HepG2 (cell line): ENCODE results near the gene C9orf78. TPM values are rescaled to one million over a fixed set of nuclear protein-coding genes. Genes with fewer than 3 reads are reported as not detected.

ENCODE experiments used
- ASH2L ChIP-seq: fragments of 300-600, 200-600 bp; sonication (generic); IDR thresholded peaks from 2 replicates; pipeline ENCODE4 v1.7.0; 2017; ENCODE audit warnings: low read depth, mild to moderate bottlenecking, moderate library complexity, mixed read lengths, low read length; ENCODE audit not compliant: insufficient read length
- BCL3 ChIP-seq: sonication (generic); formaldehyde crosslinking; IDR thresholded peaks from 2 replicates; pipeline ENCODE4 v1.5.1; 2020; ENCODE audit warnings: mild to moderate bottlenecking, missing genetic modification reagents, moderate library complexity
- BHLHE40 ChIP-seq: IDR thresholded peaks from 2 replicates; pipeline ENCODE4 v1.6.1; 2011; ENCODE audit warnings: low read length, improper control_type of control experiment
- CSRNP2 ChIP-seq: sonication (generic); formaldehyde crosslinking; conservative IDR thresholded peaks from 2 replicates; pipeline ENCODE4 v1.8.0; 2022; ENCODE audit warnings: low read depth, missing genetic modification reagents
- GABPB1 ChIP-seq: IDR thresholded peaks from 2 replicates; pipeline ENCODE4 v1.6.1; 2016; ENCODE audit warnings: mild to moderate bottlenecking, missing genetic modification reagents, moderate library complexity, missing compliant biosample characterization
- HHEX ChIP-seq: IDR thresholded peaks from 2 replicates; pipeline ENCODE4 v1.6.1; 2016; ENCODE audit warnings: control low read depth
- KAT8 ChIP-seq: IDR thresholded peaks from 2 replicates; pipeline ENCODE4 v1.6.1; 2016; ENCODE audit warnings: missing genetic modification reagents, missing compliant biosample characterization
- NFATC3 ChIP-seq: sonication (generic); formaldehyde crosslinking; IDR thresholded peaks from 2 replicates; pipeline ENCODE4 v1.5.1; 2020; ENCODE audit warnings: mild to moderate bottlenecking, missing genetic modification reagents
- NFRKB ChIP-seq: fragments of 450-650 bp; IDR thresholded peaks from 2 replicates; pipeline ENCODE4 v1.6.1; 2017
- NFYC ChIP-seq: IDR thresholded peaks from 2 replicates; pipeline ENCODE4 v1.6.1; 2016; ENCODE audit warnings: missing genetic modification reagents, missing compliant biosample characterization
- SRSF1 ChIP-seq: fragments of 200-400 bp; formaldehyde crosslinking; optimal IDR thresholded peaks from 2 replicates; pipeline ENCODE3; 2017; ENCODE audit warnings: mild to moderate bottlenecking, low read depth, low read length, moderate library complexity
- TBX2 ChIP-seq: sonication (generic); formaldehyde crosslinking; IDR thresholded peaks from 2 replicates; pipeline ENCODE4 v1.5.0; 2020; ENCODE audit warnings: missing genetic modification reagents, mild to moderate bottlenecking, borderline replicate concordance
- TMF1 ChIP-seq: sonication (generic); formaldehyde crosslinking; IDR thresholded peaks from 2 replicates; pipeline ENCODE4 v1.8.1; 2022; ENCODE audit warnings: low read depth, missing genetic modification reagents
- U2AF1 ChIP-seq: fragments of 200-400 bp; formaldehyde crosslinking; optimal IDR thresholded peaks from 2 replicates; pipeline ENCODE3; 2017; ENCODE audit warnings: mild to moderate bottlenecking, low read depth, low read length
- ZNF260 ChIP-seq: sonication (generic); formaldehyde crosslinking; IDR thresholded peaks from 2 replicates; pipeline ENCODE4 v1.4.0; 2020; ENCODE audit warnings: missing genetic modification reagents, low read depth, mild to moderate bottlenecking, borderline replicate concordance
- ZNF275 ChIP-seq: sonication (generic); formaldehyde crosslinking; IDR thresholded peaks from 2 replicates; pipeline ENCODE4 v1.8.0; 2022; ENCODE audit warnings: missing genetic modification reagents, mild to moderate bottlenecking, inconsistent platforms, borderline replicate concordance
- ZNF331 ChIP-seq: sonication (generic); formaldehyde crosslinking; IDR thresholded peaks from 2 replicates; pipeline ENCODE4 v1.4.0; 2020; ENCODE audit warnings: missing genetic modification reagents
- ZNF441 ChIP-seq: sonication (generic); formaldehyde crosslinking; IDR thresholded peaks from 2 replicates; pipeline ENCODE4 v1.7.0; 2021; ENCODE audit warnings: missing genetic modification reagents, borderline replicate concordance
- ZNF496 ChIP-seq: sonication (generic); formaldehyde crosslinking; IDR thresholded peaks from 2 replicates; pipeline ENCODE4 v1.8.1; 2023; ENCODE audit warnings: mild to moderate bottlenecking, moderate library complexity, missing genetic modification reagents; ENCODE audit not compliant: insufficient replicate concordance
- ZNF550 ChIP-seq: sonication (generic); formaldehyde crosslinking; IDR thresholded peaks from 2 replicates; pipeline ENCODE4 v1.4.0; 2020; ENCODE audit warnings: mild to moderate bottlenecking, missing genetic modification reagents, borderline replicate concordance
- ZNF570 ChIP-seq: sonication (generic); formaldehyde crosslinking; IDR thresholded peaks from 2 replicates; pipeline ENCODE4 v1.4.0; 2020; ENCODE audit warnings: mild to moderate bottlenecking, missing genetic modification reagents, borderline replicate concordance
- ZNF607 ChIP-seq: sonication (generic); formaldehyde crosslinking; IDR thresholded peaks from 2 replicates; pipeline ENCODE4 v1.5.1; 2020; ENCODE audit warnings: missing genetic modification reagents, mild to moderate bottlenecking, borderline replicate concordance
- ZNF614 ChIP-seq: IDR thresholded peaks from 2 replicates; pipeline ENCODE4 v1.6.1; 2018; ENCODE audit warnings: missing biosample characterization, missing genetic modification reagents, inconsistent platforms, borderline replicate concordance
- ZNF674 ChIP-seq: sonication (generic); formaldehyde crosslinking; IDR thresholded peaks from 2 replicates; pipeline ENCODE4 v1.5.0; 2020; ENCODE audit warnings: low read depth, mild to moderate bottlenecking, missing genetic modification reagents
- ZSCAN5A ChIP-seq: sonication (generic); formaldehyde crosslinking; IDR thresholded peaks from 2 replicates; pipeline ENCODE4 v1.8.0; 2022; ENCODE audit warnings: mild to moderate bottlenecking, missing genetic modification reagents, borderline replicate concordance
- polyA plus RNA-seq, 8 experiments: library from polyadenylated mRNA; depleted of rRNA in 3 of 8; stranded (reverse) in 7 of 8; unstranded in 1 of 8; fragments of >200 nt; fragmentation: Illumina TruSeq in 4 of 8; extraction: Trizol in 4 of 8; gene quantifications; 2 replicates each; pipeline versions ENCODE4 v1.2.1 to v1.2.3, GENCODE V29; 2011 to 2016; ENCODE audit warnings: low read depth in 4 of 8, missing spikeins in 1 of 8, mixed read lengths in 1 of 8; ENCODE audit not compliant: insufficient read depth in 1 of 8
- total RNA-seq, 5 experiments: library from RNA; depleted of rRNA; stranded (reverse); fragments of >200 nt; fragmentation: Illumina TruSeq; extraction: Trizol; gene quantifications; 2 replicates each; pipeline ENCODE4 v1.2.3, GENCODE V29; 2016; ENCODE audit warnings: low read depth in 1 of 5

The C9orf78 gene
- total and polyA plus RNA-seq, 2 of the 13 experiments (the other 11 are each of a cell fraction or from before 2014, with no cell fraction given): 18.4 to 35.5 TPM

GRCh38 chr9:129835128-129835859, at the start of gene C9orf78, which contains the start of gene USP20 (continued):
- TF ChIP-seq BCL3 (CRISPR knock-in tag): no peak
- peak; percentile 42 for TF ChIP-seq SRSF1
- no peak for TF ChIP-seq ZNF570 (CRISPR knock-in tag)
- peak; percentile 96 for TF ChIP-seq GABPB1 (CRISPR knock-in tag)
- TF ChIP-seq KAT8 (CRISPR knock-in tag): peak; percentile 94
- TF ChIP-seq TMF1 (CRISPR knock-in tag): 0 out of 2 replicates have a peak, but pooled peaks have one; percentile 45
- peak; percentile 86 for TF ChIP-seq BHLHE40
- no peak for TF ChIP-seq ZNF550 (CRISPR knock-in tag)
- no peak for TF ChIP-seq ZNF614 (CRISPR knock-in tag)
- TF ChIP-seq NFRKB: no peak
- TF ChIP-seq NFATC3 (CRISPR knock-in tag): no peak
- peak; percentile 81 for TF ChIP-seq NFYC (CRISPR knock-in tag)
- no peak for TF ChIP-seq CSRNP2 (CRISPR knock-in tag)
- TF ChIP-seq ZNF607 (CRISPR knock-in tag): no peak
- TF ChIP-seq TBX2 (CRISPR knock-in tag): no peak; the same call in 1 of the 2 replicates
- no peak for TF ChIP-seq ZNF674
- no peak for TF ChIP-seq ZNF260 (CRISPR knock-in tag)
- no peak; the same call in 1 of the 2 replicates for TF ChIP-seq ZNF441 (CRISPR knock-in tag)
- no peak for TF ChIP-seq ZNF275
- no peak for TF ChIP-seq ZNF496 (CRISPR knock-in tag)
- TF ChIP-seq ASH2L: peak; percentile 81
- TF ChIP-seq U2AF1: no peak
- TF ChIP-seq ZNF331 (CRISPR knock-in tag): 0 out of 2 replicates have a peak, but pooled peaks have one; percentile 21
- TF ChIP-seq HHEX (CRISPR knock-in tag): no peak
- TF ChIP-seq ZSCAN5A (CRISPR knock-in tag): no peak
